Erythroblast (primary cell): Measurements from ENCODE around the gene DISC1.
"Not testable (repeated sequence)": the region's sequence is repeated elsewhere in the genome, so short reads cannot be mapped to it uniquely, and the experiment has no call there.

Source experiments
- GATA1 ChIP-seq: IDR thresholded peaks from 2 replicates; pipeline ENCODE4 v1.6.1; 2011; ENCODE audit warnings: low read depth, mild to moderate bottlenecking, control low read depth, low read length, moderate library complexity
- POLR2A ChIP-seq: IDR thresholded peaks from 2 replicates; pipeline ENCODE4 v1.6.1; 2011; ENCODE audit warnings: mild to moderate bottlenecking, low read length

GRCh38 chr1:231651621-231652260 lies 25.2 kb downstream of the DISC1 start:
- not testable (repeated sequence) for TF ChIP-seq POLR2A, GATA1
